ENCODE measurements around the gene TNPO1.

TNPO1 gene

DNA sequence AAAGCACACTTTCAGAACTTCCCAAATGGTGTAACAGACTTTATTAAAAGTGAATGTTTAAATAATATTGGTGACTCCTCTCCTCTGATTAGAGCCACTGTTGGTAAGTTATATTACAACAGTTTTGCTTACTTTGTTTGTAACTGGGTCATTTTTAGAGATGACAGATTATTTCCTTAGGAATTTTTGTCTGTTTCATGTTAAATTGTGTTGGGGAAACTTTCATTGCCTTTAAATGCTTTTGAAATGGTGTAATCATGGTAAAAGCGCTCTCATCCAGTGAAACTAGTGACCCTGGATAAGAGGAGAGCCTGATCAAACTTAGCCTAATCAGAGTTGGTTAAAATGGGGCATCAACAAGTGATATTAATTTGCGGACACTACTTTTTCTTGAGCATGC, 39.4 kb downstream of the TNPO1 start:
- DNase-seq (ENCODE audit: low read depth) = no peak
- H3K4me3 ChIP-seq (ENCODE audit: control insufficient read depth, low read depth, low read length) = no peak overlapping the region
- TF ChIP-seq, protein P1, sequence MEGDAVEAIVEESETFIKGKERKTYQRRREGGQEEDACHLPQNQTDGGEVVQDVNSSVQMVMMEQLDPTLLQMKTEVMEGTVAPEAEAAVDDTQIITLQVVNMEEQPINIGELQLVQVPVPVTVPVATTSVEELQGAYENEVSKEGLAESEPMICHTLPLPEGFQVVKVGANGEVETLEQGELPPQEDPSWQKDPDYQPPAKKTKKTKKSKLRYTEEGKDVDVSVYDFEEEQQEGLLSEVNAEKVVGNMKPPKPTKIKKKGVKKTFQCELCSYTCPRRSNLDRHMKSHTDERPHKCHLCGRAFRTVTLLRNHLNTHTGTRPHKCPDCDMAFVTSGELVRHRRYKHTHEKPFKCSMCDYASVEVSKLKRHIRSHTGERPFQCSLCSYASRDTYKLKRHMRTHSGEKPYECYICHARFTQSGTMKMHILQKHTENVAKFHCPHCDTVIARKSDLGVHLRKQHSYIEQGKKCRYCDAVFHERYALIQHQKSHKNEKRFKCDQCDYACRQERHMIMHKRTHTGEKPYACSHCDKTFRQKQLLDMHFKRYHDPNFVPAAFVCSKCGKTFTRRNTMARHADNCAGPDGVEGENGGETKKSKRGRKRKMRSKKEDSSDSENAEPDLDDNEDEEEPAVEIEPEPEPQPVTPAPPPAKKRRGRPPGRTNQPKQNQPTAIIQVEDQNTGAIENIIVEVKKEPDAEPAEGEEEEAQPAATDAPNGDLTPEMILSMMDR (IDR thresholded peaks at IDR 0.05; ENCODE audit: control insufficient read depth, insufficient read depth, low read depth, low read length, missing control alignments) = no peak

DNA sequence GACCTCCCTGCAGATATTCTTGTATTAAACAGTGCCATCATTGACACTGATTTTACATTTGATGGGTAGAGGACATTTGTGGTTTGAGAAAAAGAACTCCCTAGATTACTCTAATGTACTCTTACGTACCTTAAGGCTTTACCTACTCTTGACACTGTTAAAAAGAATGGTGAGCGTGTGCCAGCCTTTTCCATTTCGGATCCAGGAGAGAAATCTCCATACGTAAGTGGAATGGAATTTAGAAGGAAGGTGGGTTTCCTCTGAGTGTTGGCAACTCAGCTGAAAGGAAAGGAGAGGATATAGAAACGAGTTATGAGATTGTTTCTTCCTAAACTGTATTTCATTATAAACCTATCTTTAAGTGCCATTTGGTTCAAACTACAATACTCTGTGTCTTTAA, 40.9 kb downstream of the TNPO1 start:
- H3K4me3 ChIP-seq (ENCODE audit: control insufficient read depth, low read depth, low read length) = no peak overlapping the region
- TF ChIP-seq, protein P1 (IDR thresholded peaks at IDR 0.05; ENCODE audit: control insufficient read depth, insufficient read depth, low read depth, low read length, missing control alignments) = no peak
- no peak for DNase-seq (ENCODE audit: low read depth)

DNA sequence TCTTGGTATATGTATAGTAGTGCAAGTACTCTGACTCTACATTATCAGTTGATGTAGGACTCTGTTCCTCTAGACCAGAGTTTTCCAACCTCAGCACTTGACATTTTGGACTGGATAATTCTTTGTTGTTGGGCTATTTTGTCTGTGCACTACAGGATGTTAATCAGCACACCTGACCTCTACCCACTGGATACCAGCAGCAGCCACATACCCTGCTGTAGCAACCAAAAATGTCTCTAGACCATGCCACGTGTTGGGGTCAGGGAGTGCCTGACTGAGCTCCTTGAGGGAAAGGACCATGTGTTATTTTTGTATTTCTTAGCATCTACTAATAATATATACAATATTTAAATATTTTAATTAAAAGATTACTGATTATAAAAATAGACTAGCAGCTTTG, 42.7 kb downstream of the TNPO1 start:
- no peak for DNase-seq (ENCODE audit: low read depth)
- TF ChIP-seq, protein P1 (IDR thresholded peaks at IDR 0.05; ENCODE audit: control insufficient read depth, insufficient read depth, low read depth, low read length, missing control alignments) = no peak

DNA sequence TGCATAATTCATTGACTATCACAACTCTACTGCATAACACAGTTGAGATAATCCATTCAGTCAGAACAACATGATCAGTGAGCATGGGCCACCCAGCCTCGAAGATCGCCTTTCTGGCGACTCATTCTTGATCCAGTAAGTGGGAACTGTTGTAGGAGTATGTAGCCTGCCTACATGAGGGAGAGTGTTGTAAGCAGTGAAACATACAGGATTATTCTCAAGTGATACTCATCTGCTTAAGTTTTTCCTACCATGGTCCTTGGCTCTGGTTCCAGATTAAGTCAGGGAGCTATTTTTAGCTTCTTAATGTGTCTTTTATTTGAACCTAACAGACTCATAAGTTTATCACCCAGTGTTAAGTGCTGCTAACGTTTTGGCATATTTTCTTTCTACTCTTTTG, 44.0 kb downstream of the TNPO1 start:
- TF ChIP-seq, protein P1 (IDR thresholded peaks at IDR 0.05; ENCODE audit: control insufficient read depth, insufficient read depth, low read depth, low read length, missing control alignments) = no peak
- DNase-seq (ENCODE audit: low read depth) = peak; percentile 44
- no peak overlapping the region for H3K4me3 ChIP-seq (ENCODE audit: control insufficient read depth, low read depth, low read length)

More for the DNA sequence above, 42.7 kb downstream of the TNPO1 start:
- no peak overlapping the region for H3K4me3 ChIP-seq (ENCODE audit: control insufficient read depth, low read depth, low read length)

DNA sequence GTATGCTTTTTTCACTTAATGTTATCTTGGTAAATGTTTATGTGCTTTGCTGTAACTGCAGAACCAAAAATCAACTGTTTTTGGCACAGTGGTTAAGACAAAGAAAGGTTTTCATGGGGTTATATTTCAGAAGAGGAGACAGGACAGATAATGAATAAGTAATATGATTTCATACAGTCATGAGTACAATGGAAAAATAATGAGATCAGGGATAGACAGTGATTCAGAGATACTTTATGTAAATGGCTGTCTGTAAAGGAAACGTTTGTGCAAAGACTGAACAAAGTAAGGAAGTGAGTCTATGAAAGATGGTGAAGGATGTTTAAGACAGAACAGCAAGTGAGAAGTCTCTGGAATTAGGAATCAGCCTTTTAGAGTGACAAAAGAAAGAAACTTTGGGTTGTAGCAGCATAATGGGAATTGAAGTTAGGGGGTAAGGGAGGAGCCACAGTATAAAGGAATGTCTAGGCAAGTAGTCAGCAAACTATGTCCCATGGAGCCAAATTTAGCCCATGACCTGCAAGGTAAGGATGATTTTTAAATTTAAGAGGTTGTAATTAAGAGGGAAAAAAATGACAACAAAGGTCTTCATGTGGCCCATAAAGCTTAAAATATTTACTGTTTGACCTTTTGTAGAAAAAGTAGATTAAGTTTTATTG, 55.0 kb downstream of the TNPO1 start:
- no peak overlapping the region for H3K4me3 ChIP-seq (ENCODE audit: control insufficient read depth, low read depth, low read length)
- DNase-seq (ENCODE audit: low read depth) = no peak
- TF ChIP-seq, protein P1 (IDR thresholded peaks at IDR 0.05; ENCODE audit: control insufficient read depth, insufficient read depth, low read depth, low read length, missing control alignments) = no peak

DNA sequence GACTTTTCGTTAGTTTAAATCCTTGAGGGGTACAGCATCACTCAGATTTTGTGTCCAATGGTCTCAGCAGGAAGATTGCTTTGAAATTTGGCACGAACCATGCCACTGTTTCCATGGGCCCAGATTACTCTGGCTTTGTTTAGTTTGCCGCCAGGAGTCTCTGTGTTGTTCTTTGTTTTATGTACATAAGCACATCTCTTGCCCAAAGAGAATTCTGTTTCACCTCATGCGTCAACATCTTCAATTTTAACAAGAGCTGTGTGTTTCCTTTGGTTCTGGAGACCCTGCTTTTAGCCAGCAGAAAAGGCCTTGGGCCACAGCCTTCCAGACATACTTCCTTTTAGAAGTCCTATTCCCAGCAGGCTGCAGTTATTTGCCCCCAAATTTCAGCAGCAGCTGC, 62.4 kb downstream of the TNPO1 start:
- H3K4me3 ChIP-seq (ENCODE audit: control insufficient read depth, low read depth, low read length) = no peak overlapping the region
- DNase-seq (ENCODE audit: low read depth) = no peak
- TF ChIP-seq, protein P1 (IDR thresholded peaks at IDR 0.05; ENCODE audit: control insufficient read depth, insufficient read depth, low read depth, low read length, missing control alignments) = no peak

All from AG09309 (cell line).